Activated CD8-positive, alpha-beta memory T cell treated with anti-CD3 and anti-CD28 coated beads, Interleukin-2, amount 50 U/mL, for 4 hours (primary cell): ENCODE data around the gene SUGCT.

Experiments
- DNase-seq: peaks from one replicate; pipeline ENCODE4 v3.0.0-alpha.2; 2020

Gene SUGCT

DNA sequence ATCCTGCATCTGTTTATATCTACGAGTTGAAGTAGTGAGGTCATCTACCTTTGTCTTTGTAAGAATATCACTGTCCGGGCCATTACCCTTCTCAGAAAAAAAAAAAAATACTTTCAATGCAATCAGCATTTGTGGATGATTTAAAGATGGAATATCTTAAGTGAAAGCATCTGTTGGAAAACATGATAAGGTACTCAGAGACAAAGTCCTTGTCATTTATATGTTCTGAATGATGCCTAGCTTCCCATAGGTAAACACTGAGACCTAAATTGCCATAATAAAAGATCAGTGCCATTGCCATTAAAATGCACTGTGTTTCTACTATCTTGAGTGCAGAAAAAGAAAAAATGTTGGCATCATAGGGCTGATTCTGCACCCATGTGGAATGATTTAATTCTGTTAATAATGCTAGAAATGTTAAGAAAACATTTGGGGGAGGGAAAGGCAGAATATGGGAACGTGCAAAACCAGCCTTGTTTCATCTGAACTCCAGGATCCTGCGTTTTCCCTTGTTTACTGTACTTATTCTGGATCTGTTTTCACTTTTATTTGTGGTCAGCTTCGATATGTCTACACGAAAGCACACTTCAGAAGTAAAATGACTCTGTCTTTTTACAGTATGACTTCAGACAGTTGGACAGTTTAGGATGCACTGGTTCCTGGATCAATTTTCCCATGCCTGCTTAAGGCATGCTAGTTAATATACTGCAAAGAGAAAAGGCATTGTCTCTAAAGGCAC, 669.8 kb downstream of the SUGCT start:
- DNase-seq, result no peak

- DNase-seq, result no peak
These were observed 670.6 kb downstream of the SUGCT start for GRCh38 chr7:40805361-40805760.

GRCh38 chr7:40808378-40808942, 673.7 kb downstream of the SUGCT start:
- no peak for DNase-seq

GRCh38 chr7:40810274-40810673, 675.5 kb downstream of the SUGCT start:
- DNase-seq, result no peak

DNA sequence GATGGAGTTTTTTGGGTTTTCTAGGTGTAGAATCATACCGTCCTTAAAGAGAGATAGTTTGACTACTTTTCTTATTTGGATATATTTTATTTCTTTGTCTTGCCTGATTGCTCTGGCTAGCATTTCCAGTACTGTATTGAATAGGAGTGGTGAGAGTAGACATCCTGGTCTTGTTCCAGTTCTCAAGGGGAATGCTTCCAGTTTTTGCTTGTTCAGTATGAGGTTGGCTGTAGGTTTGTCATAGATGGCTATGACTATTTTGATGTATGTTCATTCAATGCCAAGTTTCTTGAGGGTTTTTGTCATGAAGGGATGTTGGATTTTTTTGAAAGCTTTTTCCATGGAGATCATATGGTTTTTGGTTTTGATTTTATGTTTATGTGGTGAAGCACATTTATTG, 676.9 kb downstream of the SUGCT start:
- DNase-seq, result no peak

- DNase-seq, result no peak
These were observed 680.2 kb downstream of the SUGCT start for GRCh38 chr7:40815022-40815421.

GRCh38 chr7:40815512-40815911, 680.7 kb downstream of the SUGCT start:
- DNase-seq, result no peak

GRCh38 chr7:40822861-40823260, 688.1 kb downstream of the SUGCT start:
- DNase-seq, result no peak

DNA sequence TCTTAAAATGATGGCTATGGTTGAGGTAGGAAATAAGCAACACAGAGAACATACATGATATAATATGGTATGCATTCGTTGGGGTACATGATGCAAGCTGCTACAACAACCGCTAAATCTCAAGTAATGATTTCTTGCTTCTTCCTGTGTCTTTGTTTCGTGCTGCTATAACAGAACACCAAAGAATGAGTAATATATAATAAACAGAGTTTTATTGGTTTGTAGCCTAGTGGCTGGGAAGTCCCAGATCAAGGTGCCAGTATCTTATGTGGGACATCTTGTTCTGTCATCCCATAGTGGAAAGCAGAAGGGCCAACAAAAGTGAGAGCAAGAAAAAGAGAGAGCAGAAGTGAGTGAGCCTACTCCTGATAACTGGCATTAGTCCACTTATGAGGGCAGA, 689.7 kb downstream of the SUGCT start:
- DNase-seq, result no peak

- no peak for DNase-seq
These were observed 691.8 kb downstream of the SUGCT start for GRCh38 chr7:40826411-40827221.

DNA sequence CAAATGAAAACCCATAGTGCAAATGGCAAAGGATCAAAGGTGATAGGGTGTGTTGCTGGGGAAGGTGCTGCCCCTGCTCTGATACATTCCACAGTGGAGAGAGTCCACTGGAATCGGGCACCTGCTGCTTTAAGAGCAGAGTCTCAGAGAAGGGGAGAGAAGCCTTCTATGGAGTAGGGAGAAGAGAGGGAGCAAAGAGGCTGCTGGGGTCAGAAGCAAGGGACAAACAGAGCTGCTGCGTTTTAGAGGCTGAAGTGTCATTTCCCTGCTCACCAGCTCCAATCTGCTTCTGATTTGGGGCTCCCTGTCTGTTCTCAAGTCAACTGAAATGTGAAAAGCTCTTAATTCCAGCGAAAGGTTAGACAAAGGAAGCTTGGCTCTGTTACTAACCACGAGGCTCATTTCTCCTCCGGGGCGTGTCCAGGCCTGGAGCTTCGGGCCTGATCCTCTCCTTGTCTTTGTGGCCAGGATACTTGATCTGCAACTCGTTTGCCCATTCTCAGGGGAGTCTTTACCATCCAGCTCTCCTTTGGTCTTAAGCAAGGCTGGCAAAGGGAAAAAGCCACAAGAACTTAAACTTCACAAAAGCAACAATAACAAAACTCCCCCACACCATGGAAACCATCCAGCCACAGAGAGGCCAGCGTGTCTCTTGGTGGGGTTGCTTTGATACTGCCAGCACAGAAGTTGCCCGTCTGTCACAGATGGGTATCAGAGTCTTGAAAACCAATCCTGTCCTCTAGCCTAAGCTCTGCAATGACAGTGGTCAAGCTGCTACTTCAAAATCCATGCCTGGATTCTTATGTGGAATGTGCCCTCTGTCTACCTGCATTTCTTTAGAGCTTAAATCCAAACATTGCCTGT, 692.6 kb downstream of the SUGCT start:
- no peak for DNase-seq

DNA sequence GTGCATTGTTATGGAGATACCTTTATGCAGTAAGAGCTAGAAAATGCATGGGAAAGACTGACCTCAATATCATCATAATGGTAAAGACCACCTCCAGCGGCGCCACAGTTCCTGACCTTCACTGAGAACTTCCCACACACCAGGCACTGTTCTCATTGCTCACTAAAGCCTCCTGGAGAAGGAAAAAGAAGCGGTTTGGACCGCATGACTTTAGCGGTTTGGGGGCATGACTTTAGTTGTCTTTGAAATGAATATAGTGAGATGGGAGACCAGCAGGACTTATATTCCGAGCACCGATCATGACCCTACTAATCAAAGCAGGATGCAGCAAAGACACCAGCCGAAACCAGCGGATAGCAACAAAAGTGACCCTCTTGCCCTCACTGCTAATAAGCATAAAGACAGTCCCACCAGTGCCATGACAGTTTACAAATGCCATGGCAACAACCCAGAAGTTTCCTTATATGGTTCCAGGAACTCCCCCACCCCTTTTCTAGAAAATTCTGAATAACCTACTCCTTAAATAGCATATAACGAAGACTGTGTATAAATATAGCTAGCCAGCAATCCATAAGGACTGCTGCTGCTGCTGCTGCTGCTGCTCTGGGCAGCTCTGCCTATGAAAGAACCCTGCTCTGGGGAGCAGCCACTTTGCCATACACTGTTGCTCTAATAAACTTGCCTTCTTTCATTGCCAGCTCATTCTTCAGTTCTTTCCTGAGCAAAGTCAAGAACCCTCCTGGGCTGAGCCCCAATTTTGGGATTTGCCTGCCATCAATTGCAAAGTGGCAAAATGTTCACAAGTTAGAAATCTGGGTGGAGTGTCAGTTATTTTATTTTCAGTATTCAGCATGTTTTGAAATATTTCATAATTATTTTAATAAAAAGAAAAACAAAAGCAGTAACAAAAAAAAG, 694.1 kb downstream of the SUGCT start:
- DNase-seq, result no peak

DNA sequence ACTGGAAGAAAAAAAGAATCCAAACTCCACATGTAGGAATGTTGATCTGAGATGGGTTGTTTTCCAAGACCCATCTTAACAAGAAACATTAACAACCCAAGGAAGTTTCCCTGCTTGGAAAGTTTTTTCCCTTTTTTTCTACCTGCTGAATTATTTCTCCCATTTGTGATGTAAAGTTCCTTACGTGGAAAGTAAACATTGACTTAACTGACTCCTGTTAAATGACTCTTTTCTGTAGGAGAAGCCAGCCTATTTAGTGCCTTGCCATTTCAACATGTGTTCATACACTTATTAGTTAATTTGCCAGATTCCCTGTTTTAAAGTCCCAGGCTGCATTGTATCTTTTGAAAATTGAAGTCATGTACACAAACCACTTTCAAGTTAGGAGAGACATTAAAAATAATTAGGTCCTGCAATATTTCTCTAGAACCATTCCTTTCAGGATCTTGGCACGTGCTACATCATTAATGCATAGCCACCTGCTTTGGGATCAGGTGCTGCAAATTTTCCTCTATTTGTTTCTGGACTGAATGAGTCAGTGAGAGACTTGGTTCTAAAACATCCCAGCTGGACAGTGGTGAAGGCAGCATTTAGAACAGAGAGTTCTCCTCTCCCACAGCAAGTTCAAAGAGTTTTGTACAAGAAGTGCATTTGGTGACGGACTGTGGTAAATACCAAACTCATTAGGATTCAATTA, 698.5 kb downstream of the SUGCT start:
- no peak for DNase-seq

DNA sequence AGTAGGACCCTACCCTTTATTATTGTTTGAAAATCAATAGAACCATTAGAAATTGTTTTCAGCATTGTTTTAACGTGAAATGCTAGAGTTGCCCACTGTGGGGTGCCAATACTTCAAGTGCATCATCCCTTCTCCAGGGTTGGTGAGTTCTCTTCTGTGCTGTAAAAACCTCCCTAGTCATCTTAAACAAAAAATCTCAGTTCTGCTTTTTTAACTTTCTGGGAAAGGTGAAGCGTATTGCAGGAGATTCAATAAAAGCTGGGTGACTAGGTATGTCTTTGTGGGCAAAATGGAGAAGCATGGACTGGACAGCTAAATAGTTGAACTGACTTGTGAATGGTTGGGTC, 699.1 kb downstream of the SUGCT start:
- DNase-seq, result no peak

- DNase-seq, result no peak
These were observed 701.4 kb downstream of the SUGCT start for GRCh38 chr7:40836218-40836617.

DNA sequence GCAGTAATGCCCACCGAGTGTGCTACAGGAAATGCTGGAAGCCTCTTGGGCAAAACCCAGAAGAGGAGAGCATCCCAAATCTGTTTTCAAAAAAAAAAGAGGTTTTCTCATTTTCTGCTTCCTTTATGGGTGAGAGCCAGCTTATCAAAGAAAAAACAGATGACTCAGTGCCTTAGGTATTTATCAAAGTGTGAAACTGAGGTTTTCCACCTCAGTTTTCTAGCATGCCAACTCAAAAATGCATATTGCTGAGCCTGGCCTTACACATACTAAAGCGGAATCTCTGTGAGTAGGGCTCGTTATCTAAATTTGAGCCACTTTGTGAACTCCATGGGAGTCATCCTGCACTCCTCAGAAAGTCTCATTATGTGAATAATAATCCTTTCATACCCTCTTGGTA, 705.1 kb downstream of the SUGCT start:
- no peak for DNase-seq

DNA sequence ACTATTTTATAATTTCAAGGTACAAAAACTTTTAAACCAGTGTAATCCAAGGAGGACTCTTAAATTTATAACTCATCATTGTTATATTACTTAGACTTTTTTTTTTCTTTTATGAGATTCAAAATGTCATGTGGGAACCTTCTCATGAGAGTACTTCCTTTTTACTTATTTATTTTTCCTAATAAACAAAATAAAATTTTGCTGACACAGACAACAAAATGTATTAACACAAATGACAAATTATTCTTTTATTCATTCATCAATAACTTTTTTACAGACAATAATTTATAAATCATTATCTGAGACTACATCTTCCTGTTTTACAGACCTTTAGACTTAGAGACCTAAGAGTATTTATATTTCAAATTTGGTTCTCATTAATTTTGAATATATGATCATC, 706.2 kb downstream of the SUGCT start:
- no peak for DNase-seq

GRCh38 chr7:40842641-40843040, 707.8 kb downstream of the SUGCT start:
- no peak for DNase-seq

DNA sequence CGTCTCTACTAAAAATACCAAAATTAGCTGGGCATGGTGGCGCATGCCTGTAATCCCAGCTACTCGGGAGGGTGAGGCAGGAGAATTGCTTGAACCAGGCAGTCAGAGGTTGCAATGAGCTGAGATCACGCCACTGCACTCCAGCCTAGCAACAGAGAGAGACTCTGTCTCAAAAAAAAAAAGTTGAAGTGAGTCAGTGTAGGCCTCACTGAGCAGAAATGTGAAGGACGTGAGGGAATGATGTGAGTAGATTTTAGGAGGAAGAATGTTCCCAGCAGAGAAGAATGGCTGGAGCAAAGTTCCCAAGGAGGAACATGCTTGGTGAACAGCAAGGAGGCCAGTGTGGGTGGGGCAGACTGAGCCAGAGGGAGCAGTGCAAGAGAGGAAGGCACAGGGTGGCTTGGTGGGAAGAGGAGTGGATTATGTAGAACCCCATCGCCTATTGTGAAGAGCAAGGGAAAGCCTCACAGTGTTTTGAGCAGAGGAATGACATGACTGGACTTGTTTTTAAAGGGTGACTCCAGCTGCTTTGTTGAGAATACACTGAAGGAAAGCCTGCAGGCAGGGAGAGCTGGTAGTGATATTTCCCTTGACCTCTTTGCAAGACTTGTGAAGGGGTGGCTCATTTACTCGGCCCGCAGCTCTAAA, 708.7 kb downstream of the SUGCT start:
- DNase-seq, result no peak

- no peak for DNase-seq
These were observed 711.1 kb downstream of the SUGCT start for GRCh38 chr7:40845943-40846342.

DNA sequence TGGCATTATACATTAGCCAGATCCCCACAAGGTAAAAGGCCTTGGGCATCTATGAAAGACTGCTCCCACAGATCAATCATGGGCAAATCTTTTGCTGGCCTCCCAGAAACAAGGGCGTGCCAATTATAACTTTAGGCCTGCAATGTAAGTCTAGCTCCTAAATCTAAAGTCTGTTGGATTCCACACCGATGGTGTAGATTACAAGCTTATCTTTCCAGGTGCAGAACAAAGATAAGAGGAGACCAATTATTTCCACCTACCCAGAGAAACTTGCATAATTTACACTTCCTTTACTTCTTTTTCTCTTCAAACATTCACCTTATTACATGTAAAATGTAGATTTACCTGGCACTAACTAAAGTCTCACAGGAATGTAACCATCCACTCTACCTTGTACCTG, 713.1 kb downstream of the SUGCT start:
- DNase-seq, result no peak
